ENCODE data around the gene CPLX1.

- TF ChIP-seq CTCF (optimal IDR thresholded peaks at IDR 0.05 in 1 of 3, IDR thresholded peaks at IDR 0.05 in 1 of 3, conservative IDR thresholded peaks at IDR 0.05 in 1 of 3; ENCODE audit: extremely low read depth in 1 of 3, insufficient read depth in 2 of 3, low read length in 3 of 3) (no peak), EZH2 (IDR thresholded peaks at IDR 0.05; ENCODE audit: low read length) (no peak)
Measured at GRCh38 chr4:788006-788635, 37.8 kb downstream of the CPLX1 start.

Data from keratinocyte (primary cell).